ENCODE results near the gene RAB40C.

Gene RAB40C

GRCh38 chr16:671353-672131, 81.7 kb downstream of the RAB40C start:
- no peak for DNase-seq

DNA sequence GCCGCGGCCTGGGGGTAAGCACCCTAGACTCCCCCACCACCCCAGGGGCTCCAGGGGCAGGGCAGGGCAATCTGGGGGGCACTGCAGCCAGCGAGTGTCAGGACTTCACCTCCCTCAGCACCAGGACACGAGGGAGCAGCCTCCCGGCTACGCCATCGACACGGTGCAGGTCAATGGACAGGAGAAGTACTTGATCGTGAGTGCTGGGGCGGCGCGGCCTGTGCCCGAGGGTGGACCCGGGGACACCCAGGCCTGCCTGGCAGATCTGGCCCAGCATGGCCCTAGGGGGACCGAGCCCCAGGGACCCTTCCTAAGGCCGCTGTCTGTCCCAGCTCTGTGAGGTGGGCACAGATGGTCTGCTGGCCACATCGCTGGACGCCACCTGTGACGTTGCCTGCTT, 82.5 kb downstream of the RAB40C start:
- DNase-seq: no peak

DNA sequence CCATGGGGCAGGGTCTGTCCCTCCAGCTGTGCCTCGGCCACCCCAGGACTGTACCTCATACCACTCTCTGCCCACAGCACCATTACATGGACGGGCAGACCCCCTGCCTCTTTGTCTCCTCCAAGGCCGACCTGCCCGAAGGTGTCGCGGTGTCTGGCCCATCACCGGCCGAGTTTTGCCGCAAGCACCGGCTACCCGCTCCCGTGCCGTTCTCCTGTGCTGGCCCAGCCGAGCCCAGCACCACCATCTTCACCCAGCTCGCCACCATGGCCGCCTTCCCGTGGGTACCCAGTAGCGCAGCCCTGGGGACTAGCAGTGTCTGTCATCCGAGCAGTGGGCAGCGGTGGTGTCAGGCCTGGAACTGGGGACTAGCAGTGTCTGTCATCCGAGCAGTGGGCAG, 83.0 kb downstream of the RAB40C start:
- no peak for DNase-seq

DNA sequence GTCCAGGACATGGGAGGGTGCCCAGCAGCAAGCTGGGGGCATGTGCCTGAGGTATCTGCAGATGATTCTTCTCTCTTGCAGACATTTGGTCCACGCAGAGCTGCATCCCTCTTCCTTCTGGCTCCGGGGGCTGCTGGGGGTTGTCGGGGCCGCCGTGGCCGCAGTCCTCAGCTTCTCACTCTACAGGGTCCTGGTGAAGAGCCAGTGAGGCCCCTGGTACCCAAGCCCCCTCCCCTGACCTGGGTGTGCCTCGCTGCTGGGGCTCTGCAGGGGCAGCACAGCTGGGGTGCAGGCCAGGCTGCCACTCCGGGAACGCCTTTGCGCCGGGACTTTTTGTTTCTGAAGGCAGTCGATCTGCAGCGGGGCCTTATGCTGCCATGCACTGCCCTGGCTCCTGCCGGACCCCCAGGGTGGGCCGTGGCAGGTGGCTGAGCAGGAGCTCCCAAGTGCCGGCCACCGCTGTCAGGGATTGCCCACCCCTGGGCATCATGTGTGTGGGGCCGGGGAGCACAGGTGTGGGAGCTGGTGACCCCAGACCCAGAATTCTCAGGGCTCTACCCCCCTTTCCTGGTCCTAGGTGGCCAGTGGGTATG, 83.6 kb downstream of the RAB40C start:
- DNase-seq: no peak

- DNase-seq: no peak
These were observed 84.5 kb downstream of the RAB40C start for GRCh38 chr16:674214-674881.

- no peak for DNase-seq
These were observed 85.4 kb downstream of the RAB40C start, which contains the start of gene RHBDL1 for GRCh38 chr16:674968-675883. Gene RHBDL1, plus strand, starts transcription at chr16:675671. Its CDS starts 120 bp downstream, at chr16:675791.

- no peak for DNase-seq
These were observed 86.2 kb downstream of the RAB40C start for GRCh38 chr16:675884-676564.

- no peak for DNase-seq
These were observed 86.7 kb downstream of the RAB40C start for GRCh38 chr16:676565-676902.

DNA sequence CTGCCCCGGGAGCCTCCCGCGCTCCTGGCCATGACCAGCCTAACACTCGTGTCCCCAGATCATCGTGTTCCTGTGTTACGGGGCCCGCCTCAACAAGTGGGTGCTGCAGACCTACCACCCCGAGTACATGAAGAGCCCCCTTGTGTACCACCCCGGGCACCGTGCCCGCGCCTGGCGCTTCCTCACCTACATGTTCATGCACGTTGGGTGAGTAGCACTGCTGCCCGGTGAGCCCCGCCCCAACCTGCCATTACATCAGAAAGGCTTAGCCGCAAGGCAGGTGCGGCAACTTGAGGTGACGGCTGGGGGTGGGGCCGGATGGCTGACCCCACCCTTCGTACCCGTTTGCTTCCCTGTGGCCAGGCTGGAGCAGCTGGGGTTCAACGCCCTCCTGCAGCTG, 87.0 kb downstream of the RAB40C start:
- no peak for DNase-seq

DNA sequence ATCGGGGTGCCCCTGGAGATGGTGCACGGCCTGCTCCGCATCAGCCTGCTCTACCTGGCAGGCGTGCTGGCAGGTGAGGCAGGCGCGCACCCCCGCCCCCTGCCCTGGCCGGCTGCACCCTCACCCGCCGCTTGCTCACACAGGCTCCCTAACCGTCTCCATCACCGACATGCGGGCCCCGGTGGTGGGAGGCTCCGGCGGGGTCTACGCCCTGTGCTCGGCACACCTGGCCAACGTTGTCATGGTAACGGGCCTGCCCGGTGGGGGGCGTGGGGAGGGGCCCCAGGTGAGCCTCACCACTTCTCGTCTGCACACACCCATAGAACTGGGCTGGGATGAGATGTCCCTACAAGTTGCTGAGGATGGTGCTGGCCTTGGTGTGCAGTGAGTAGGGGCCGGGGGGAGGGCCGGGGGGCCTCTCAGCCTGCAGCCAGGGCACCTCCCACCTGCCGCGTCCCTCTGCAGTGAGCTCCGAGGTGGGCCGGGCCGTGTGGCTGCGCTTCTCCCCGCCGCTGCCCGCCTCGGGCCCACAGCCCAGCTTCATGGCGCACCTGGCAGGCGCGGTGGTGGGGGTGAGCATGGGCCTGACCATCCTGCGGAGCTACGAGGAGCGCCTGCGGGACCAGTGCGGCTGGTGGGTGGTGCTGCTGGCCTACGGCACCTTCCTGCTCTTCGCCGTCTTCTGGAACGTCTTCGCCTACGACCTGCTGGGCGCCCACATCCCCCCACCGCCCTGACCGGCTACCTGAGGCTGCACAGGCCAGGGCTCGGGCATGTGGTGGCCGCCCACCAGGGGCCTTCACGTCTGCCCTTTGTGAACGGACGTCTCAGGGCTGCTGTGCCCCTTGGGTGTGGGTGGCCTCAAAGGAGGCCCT, 87.7 kb downstream of the RAB40C start:
- DNase-seq: no peak

GRCh38 chr16:678209-678857, 88.5 kb downstream of the RAB40C start:
- DNase-seq: no peak
